GM21390 (cell line): ENCODE data around the gene LRIT3.
A peak's percentile ranks its signal among the peaks of the same experiment; 100 is the strongest.
"Not testable (repeated sequence)": the region's sequence is repeated elsewhere in the genome, so short reads cannot be mapped to it uniquely, and the experiment has no call there.

Experiments used
- ATAC-seq: cut with Tn5 transposase; IDR thresholded peaks from one replicate; pipeline ENCODE4 v1.9.1; 2021; ENCODE audit not compliant: unreplicated experiment

LRIT3 gene

DNA sequence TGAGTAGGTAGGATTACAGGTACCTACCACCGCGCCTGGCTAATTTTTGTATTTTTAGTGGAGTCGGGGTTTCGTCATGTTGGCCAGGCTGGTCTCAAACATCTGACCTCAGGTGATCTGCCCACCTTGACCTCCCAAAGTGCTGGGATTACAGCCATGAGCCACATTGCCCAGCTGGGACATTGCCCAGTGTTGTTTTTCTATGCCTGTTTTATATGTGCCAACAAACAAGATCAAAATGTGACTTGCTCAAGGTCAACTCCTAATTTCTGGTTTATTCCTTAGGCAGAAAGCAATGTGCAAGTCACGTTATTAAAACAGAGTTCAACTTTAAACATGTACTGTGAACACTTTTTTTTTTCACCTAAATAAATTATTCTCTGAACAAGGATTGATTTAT, 2.7 kb downstream of the LRIT3 start:
- no peak for ATAC-seq

DNA sequence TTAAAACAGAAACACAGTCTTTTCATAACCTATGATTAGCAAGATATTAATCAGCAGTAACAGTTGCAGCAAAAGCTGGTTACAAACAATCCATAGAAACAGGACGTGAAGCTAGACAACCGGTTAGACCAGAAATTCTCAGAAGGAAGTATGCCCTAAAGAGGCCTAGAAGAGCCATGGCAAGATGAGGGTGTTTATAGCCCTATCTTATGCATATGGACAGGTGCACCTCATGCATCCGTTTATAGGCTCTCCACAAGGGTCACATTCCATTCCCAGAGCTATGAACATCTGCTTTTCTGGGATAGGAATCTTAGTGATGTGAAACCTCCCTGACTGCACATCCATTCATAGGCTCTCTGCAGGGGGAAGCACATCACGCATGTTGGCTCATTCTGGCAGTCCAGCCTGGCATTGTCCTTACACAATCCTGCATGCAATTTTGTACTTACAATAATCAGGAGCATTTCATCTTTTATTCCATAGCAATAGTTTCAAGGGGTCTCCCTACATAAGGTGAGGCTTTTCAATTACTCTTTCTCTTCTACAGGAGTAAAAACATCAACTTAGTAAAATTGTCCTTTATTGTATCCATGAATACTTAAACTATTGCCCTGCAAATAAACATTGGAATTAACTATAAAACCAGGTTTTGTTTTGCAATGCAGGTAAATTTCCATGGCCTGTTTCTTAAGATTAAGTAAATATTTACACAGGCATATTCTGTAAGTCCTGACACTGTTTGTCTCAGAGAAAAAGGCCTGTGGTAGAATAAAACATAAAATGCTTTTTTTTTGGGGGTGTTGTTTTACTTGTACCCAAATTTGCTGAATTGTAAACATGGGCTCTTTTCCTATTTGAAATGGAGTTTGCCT, 11.8 kb downstream of the LRIT3 start:
- not testable (repeated sequence) for ATAC-seq

GRCh38 chr4:109861271-109861670, 13.4 kb downstream of the LRIT3 start:
- no peak for ATAC-seq

GRCh38 chr4:109861916-109862511, 14.1 kb downstream of the LRIT3 start:
- no peak for ATAC-seq

GRCh38 chr4:109864134-109864533, 16.2 kb downstream of the LRIT3 start:
- no peak for ATAC-seq

- no peak for ATAC-seq
Measured at GRCh38 chr4:109870061-109870460, 22.2 kb downstream of the LRIT3 start.

- no peak for ATAC-seq
Measured at GRCh38 chr4:109872065-109872464, 24.2 kb downstream of the LRIT3 start.

GRCh38 chr4:109872950-109873656, 25.2 kb downstream of the LRIT3 start:
- no peak for ATAC-seq

DNA sequence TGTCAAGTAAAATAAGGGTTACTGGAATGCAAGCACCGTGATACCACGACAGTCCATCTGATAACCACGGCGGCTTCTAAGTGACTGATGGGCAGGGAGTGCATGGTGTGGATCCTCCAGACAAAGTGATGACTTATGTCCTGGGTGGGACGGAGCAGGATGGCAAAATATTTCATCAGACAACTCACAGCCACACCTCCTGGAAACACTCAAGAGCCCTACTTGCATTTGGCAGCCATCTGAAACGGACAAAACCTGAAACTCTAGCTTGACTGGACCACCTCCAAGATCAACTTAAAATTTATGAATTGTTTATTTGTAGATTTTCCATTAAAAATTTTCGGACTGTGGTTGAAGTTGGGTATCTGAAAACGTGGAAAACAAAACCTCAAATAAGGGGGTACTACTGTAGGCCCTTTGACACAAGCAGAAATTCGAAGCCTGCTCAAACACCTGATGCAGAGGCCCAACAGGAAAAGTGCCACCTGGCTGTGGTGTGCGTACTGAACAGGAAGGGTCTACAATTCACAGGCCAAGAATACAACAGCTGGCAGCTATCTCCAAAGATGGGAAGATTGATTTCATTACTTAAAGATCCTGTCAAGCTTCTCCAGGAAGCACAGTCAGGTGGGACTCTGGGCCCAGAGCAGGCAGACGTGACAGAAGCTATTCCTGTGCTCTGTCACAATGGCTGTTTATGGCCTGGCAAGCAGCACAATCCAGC, 26.0 kb downstream of the LRIT3 start:
- no peak for ATAC-seq

GRCh38 chr4:109875106-109875505, 27.2 kb downstream of the LRIT3 start:
- no peak for ATAC-seq

DNA sequence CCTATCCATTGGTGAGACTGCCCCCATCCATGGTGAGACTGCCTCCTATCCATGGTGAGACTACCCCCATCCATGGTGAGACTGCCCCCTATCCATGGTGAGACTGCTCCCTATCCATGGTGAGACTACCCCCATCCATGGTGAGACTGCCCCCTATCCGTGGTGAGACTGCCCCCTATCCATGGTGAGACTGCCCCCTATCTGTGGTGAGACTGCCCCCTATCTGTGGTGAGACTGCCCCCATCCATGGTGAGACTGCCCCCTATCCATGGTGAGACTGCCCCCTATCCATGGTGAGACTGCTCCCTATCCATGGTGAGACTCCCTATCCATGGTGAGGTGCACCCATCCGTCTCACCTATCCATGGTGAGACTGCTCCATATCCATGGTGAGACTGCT, 27.6 kb downstream of the LRIT3 start:
- ATAC-seq: not testable (repeated sequence)

DNA sequence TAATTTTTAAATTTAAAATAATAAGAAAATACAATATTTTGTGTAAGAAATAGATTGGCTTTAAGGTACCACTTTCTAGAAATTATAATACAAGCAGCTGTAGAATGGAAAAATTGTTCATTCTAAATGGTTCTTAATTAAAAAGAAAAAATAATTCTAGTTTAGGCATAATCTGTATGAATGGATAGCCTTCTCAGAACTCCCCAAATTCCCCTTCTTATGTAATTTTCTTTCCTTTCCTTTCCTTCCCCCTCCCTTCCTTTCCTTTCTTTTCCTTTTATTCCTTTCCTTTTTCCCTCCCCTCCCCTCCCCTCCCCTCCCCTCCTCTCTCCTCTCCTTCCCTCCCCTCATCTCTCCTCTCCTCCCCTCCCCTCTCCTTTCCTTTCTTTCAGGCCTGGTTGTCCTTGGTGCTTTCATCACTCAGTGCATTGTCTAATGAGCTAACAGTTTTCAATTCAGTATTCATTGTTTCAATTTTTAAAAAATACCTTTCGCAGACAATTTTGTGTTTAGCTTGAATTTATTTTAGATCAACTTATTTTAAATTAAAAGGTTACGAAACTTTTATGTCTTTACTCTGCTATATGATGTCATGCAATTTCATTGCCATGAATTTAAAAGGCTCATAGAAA, 28.8 kb downstream of the LRIT3 start:
- no peak for ATAC-seq

GRCh38 chr4:109877400-109877799, 29.5 kb downstream of the LRIT3 start:
- peak; percentile 91 for ATAC-seq

- no peak for ATAC-seq
Measured at GRCh38 chr4:109878355-109878754, 30.4 kb downstream of the LRIT3 start.

GRCh38 chr4:109879081-109879480, 31.2 kb downstream of the LRIT3 start:
- ATAC-seq: no peak

DNA sequence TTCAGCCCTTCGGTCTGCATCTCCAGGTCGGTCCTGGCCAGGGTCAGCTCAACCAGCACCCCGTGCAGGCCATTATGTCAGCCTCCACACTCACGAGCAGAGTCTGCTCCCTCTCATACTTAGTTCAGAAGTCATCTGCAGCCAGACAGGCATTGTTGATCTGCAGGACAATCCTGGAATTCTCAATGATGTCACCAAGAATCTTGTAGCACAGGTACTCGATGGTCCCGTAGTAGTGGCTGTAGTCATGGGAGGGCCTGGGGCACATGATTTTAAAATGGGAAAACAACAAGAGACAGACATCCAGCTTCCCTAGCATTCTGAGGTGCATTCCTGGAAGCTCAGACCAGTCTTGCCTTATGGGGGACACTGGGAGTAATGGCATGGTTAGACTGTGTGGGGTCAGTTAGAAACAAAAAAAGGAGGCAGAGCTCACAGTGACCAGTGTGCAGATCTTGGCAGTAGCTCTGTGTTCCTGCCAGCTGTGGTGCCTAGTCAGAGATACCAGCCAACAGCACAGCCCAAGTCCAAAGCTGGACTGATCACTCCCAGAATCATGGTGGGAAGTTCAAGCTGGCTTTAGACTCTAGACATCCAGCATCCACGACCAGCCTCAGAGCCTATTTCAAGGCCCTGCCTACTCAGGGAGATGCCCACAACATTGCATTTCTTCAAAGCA, 31.9 kb downstream of the LRIT3 start:
- no peak for ATAC-seq

DNA sequence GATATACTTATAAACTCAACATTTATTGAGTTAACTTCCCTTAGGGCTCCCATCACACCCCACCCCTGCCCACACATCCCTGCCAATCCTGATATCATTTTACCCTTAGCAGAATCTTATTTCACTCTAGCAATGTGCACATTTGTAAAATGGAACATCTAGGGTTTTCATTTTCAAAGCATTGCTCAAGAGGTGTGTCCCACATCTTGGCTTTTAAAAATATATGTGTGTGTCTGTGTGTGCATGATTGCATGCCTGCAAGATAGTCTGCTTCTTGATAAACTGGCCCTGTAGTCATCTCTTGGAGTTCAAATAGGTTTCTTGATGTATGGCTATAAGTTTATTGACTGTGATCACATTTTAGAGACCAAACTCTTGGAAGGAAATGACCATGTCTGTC, 38.4 kb downstream of the LRIT3 start:
- ATAC-seq: no peak

GRCh38 chr4:109887071-109887470, 39.2 kb downstream of the LRIT3 start:
- no peak for ATAC-seq

DNA sequence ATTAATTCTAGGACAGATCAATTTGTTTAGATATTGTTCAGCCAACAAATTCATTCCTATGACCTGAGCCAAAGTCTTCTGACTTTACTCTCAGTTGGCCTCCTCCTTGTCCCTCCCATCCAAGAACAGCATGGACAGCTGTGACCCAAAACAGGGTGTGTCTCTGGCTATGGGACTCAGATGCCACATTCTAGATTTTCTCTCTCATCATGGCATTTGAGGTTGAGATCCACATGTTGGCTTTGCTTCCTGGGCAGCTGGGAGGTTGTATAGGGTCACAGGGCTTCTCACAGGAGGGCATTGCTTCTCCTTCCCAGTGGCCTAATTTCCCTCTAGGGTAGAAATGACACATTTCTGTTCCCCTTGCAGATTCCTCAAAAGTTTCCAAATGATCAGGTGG, 42.2 kb downstream of the LRIT3 start:
- no peak for ATAC-seq

DNA sequence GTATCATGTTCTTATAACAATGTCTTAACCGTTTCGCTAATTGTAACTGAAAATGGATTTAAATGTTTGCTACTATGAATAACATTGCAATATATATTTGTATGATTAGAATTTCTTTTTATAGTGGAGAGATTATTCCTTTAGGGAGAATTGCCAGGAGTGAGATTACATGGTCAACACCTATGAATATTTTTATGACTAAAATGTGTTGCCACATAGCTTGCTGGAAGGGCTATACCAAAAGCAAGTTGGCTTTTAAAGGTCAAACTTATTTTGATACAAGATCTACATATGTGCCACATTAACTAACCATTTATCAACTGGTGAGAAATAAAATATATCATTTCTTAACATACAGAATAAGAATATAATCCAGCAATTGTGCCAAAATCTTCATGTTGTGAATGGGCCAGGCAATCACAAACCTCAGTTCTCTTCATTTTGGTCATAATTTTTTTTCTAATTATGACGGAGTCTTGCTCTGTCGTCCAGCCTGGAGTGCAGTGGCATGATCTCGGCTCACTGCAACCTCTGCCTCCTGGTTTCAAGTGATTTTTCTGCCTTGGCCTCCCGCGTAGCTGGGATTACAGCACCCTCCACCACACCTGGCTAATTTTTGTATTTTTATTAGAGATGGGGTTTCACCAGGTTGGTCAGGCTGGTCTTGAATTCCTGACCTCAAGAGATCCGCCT, 54.8 kb downstream of the LRIT3 start:
- no peak for ATAC-seq
